GM18511 (cell line): Measurements from ENCODE around the gene RBP3.

ENCODE experiments used
- ATAC-seq: cut with Tn5 transposase; IDR thresholded peaks from one replicate; pipeline ENCODE4 v1.9.1; 2021; ENCODE audit warnings: mild to moderate bottlenecking, moderate library complexity; ENCODE audit not compliant: unreplicated experiment

Gene RBP3

DNA sequence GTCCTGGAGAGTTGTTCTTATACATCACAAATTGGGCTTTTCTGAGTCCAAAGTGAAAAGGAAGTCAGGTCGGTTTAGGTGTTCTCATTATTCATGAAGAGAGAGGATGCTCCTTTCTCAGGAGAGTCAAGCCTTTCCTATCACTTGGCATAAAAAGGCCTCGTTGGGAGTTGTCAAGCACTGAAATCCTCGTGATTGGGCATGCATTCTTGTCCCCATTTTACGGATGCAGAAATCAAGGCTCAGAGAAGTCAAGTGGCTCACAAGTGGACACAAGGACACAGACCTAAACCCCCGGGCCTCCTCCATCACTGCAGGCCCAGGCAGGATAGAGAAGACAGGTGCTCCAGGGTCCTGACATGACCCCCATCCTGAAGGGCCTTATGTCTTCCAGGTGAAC is 8.5 kb downstream of the RBP3 start:
- no peak for ATAC-seq

DNA sequence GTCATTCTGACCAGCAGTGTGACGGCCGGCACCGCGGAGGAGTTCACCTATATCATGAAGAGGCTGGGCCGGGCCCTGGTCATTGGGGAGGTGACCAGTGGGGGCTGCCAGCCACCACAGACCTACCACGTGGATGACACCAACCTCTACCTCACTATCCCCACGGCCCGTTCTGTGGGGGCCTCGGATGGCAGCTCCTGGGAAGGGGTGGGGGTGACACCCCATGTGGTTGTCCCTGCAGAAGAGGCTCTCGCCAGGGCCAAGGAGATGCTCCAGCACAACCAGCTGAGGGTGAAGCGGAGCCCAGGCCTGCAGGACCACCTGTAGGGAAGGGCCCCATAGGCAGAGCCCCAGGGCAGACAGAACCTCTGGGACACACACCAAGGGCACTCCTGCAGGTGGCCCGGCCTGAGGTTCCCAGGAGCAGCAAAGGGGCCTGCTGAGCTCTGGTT is 9.0 kb downstream of the RBP3 start:
- ATAC-seq = no peak

DNA sequence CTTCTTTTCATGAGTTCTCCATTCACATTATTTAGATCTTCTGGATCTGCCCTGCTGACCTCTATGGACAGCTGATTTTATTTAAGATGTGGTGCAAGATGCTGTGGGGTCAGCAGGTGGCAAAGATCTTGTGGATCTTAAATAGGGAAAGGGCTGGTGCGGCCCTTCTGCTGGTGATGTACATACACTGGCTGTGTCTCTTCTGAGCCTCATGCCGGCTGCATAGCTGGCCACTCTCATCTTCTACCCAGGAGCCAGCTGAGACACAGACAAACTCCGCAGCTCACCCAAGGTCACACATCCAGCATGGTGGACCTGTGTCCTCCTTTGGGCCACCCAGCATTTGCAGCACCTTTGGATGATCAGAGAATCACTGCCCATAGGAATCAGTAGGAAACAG is 9.7 kb downstream of the RBP3 start:
- no peak for ATAC-seq

DNA sequence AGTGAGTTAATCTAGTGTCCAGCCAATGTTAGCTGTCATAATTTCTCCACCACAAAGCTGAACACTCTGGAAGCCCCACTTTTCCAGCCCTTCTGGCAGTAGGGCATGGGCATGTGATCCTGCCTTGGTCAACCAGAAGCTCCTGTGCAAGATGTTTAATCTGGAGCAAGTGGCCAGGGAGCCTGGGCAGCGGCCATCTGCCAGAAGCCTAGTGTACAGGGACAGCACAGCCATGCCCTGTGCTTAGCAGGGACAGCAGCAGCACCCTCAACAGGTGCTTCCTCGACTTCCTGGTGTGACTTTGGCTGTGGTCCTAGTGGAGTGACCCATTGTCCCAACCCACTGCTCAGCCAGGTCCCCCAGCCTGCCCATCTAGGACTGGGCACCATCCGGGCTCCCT is 10.3 kb downstream of the RBP3 start:
- ATAC-seq = no peak

DNA sequence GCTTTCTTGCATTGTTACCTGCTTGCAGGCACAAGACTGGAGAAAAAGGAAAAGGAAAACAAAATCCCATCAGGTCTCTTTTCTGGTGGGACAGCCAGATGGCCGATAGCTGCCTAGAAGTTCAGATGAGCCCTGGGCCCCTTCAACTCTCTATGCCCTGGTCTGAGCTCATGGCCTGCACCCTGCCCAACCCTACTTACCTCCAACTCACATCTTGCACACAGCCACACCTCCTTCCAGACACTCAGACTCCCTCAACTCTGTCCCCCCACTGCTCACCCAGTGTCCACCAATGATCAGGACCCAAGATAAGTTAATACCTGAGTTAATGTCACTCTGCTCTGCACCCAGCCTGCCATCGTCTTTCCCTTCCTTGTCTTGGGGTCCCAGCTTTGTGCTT is 10.9 kb downstream of the RBP3 start:
- ATAC-seq = no peak

DNA sequence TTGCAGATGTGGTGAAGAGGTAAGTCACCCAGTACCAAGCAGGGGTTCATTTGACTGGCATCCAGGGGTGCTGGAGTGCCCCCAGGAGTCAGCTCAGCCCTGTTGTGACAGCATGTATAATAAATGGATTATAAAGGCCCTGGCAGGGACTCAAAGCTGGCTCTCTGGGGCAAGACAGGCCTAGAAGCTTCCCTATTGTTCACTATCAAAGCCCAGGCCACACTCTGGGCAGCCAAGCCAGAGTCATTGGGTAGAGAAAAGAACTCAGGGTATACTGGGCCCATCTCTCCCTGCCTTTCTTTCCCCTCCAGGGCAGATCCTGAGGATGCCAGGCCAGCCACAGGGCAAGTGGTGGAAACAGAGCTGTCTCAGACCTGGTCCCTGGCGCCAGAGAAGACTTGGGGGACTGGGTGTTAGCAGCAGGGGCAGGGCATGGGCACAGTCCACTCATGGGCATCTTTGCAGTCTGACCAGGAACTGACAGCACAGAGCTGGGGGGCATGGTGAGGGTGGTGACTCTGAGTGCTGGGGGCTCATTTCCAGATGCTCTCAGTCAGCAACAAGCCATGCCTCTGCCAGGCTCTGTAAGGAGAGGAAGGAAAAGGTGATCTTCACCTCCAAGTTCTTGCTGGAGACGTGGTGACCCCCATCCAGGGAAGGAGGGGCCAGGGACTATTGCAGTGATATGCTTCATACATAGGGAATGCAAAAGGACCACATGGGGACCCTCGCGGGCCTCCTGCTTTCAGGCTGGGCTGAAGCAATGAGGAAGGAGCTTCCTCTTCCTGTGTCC is 11.7 kb downstream of the RBP3 start:
- no peak for ATAC-seq

DNA sequence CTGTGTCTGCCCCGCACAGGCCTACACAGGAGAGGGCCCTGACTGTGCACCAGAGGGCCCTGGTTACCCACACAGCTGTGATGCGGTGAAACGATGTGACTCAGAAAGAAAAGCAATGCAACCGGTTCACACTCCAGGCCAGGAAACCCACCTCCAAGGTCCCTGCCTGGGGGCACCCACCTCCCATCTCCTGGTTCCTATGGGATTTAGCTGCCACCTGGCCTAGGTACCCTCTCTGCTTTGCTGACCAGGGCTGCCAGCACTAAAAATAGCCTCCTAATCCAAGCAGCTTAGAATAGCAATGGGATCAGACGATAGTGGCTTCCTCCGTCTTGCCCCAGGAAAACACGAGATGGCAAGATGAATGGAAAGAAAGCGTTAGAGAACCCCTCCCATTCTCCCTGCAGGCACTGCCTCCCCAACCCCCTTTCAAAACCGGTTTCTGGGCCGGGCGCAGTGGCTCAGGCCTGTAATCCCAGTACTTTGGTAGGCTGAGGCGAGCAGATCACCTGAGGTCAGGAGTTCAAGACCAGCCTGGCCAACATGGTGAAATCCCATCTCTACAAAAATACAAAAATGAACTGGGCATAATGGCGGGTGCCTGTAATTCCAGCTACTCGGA is 12.4 kb downstream of the RBP3 start:
- ATAC-seq = no peak

DNA sequence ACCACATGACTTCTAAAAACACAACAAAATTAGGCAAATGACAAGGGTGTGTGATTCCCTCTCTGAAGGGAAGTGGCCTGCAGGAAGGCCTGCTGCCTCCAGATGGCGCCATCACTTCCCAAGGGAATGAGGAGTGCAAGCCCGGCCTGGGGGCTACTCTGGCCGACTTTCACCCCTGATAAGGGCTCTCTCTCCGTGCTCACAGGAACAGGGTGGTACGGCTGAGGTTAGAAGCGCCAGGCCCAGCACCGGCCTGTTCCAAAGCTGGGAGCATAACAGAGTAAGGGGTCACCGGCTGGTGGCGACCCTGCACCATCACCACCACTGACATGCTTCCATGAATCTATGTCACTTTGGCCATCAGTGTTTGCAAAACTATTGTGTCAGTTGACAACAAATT is 13.1 kb downstream of the RBP3 start:
- ATAC-seq = no peak

DNA sequence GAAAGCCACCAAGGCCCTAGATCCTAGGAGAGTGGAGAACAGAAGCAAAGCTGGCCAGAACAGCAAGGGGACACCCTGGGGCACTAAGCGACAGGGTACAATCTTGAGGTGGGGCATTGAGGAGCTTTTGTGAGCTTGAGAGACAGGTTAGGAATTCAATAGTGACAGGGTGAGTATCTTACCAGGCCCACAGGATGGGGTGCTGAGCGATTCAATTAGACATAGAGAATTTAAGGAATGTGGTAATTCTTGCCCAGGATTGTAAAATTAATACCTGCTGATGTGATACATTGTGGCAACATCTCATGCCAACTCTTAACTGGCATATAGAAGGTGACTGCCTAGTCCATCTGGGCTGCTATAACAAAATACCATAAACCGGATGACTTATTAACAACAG is 14.0 kb downstream of the RBP3 start:
- no peak for ATAC-seq

DNA sequence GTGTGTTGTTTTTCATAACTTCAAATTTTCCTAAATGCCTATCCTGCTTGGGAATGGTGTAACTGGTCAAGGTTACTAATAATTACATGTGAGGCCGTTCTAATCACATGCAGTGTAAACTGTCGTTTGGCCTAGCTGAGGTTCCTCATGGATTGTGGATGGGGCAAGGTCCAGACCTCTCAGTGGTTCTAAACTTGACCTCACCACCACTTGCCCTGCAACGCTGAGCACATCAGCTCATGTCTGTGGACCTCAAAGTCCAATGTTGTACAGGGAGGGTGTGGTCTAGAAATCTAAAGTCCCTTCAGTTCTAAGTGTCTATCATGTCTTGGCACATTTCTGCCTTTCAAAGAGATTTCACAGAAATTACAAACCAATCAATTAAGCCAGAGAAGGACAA is 15.6 kb downstream of the RBP3 start:
- ATAC-seq = no peak

DNA sequence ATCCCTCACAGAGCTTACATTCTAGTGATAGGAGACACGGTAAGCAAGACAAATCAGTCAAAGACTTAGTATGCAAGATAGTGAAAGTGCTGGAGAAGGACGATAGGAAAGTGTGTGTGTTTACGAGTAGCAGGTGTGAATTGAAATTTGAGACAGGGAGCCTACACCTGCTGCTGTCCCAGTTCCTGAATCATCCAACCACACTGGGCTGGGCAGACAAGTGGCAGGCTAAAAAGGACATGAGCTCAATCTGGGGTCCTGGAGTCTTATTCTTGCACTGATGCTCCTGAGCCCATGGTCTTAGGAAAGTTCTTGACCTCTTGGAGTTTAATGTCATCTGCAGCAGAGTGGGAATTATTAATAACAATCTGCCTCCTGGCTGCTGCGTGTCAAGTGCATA is 16.2 kb downstream of the RBP3 start:
- no peak for ATAC-seq

DNA sequence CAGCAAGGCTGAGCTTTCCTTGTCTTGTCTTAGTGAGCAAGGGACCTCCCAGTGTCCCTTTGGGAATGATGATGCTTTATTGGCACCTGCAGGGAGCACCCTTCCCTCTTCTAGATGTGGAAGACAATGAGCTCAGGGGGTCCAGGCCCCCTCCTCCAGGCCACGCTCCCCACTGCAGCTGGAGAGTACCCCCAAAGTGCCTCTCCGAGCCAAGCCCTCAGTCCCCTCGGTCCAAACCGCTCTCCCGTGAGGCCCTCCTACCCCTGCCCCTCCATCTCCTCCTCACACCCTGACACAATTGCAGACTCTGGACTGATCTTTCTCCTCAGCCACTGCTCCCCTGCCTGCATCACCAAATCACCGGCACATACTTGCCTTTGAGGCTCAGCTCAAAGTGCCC is 16.7 kb downstream of the RBP3 start:
- ATAC-seq = no peak

DNA sequence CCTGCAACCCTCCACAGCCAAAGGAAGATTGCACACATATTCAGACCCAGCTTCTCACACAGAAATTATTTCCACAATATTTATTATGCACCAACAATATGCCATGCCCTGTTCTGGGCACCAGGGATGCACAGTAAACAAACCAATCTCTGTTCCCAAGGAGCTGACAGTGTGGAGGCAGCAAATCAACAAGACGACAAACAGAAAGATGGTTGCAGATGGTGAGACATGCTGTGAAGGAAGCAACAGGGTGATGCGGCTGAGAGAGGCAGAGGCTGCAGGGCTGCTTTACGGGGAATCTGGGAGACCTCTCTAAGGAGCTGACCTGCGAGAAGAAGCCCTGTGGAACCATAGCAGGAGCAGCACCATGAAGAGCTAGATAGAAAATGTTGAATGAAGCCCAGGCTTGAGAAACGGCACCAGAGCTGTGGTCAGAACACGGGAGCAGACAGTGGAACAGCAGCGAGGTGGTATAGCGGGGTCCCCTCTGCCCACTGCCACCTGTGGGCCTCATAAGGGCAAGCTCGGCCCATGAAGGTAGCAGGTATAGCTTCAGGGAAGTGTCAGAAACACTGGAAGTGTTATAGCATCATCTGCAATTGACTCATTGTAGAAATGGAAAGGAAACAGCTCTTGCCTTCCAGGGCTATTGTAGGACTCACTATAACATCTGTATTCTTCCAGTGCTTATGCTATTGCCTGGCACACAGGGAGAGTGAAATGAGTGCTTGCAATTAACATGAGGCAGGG is 17.4 kb downstream of the RBP3 start:
- no peak for ATAC-seq

DNA sequence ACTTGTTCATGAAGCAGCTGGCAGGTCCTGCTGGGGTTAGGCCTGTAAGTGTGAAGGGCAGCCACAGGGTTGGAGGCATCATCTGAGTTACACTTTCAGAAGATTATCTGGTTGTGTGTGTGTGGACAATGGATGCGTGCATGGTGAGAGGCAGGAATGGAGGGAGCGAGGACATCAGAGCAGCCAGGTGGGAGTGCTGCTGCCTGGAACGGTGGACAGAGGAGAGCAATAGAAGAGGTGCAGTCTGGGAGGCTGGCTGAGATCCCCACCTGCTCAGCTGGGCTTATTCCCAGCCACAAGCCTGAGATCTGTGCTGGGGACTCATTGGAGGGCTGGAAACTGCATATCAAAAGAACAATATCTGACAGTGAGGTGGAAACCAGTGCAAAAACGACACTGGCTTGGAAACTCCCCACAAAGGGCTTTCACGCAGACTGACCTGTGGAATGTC is 18.0 kb downstream of the RBP3 start:
- ATAC-seq = no peak

DNA sequence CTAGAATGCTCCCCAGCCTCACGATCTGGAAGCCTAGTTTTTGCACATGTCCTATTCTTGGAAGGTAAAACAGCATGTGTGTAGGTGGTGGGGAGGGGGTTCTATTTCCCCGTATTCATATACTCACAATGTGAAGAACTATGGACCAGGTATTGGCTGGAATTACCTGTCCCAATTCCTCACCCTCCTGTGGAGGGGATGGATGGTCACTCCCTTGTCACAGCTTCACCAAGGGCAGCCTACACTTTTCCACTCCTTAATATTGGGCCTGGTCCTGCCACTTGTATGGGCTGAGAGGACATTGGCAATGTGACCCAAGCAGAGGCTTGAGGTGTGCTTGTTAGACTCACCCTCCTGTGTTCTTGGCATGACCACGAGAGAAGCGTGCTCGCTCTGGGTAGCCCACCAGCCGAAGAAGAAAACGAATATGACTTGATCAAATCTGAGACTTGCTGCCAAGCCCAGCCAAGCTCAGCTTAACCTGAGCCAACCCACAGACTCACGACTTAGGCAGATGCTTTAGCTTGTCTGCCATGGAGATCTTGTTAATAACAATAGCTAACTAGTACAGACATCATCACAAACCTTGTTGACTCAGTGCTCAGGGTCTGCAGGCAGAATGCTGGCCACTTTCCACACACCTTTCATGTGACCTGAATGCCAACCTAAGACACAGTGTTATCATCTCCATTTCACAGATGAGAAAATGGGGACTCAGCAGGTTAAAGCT is 18.7 kb downstream of the RBP3 start:
- ATAC-seq = no peak

DNA sequence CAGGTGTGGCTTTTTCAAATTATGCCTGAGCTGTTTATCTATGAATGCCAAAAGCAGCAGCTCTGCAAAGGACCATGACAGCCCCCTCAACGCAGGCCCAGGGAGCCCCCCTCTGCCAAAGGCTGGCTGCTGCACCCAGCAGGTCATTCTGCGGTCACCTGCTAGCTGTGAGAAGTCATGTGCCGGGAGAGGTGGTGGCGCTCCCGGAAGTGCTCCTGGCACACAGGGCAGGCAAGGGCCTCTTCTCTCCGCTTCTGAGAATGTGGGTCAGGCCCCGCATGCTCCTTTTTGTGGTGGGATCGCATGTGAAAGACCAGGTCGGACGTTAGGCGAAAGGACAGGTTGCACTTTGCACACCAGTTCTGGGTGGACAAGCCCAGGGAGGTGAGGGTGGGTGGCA is 19.5 kb downstream of the RBP3 start:
- no peak for ATAC-seq

DNA sequence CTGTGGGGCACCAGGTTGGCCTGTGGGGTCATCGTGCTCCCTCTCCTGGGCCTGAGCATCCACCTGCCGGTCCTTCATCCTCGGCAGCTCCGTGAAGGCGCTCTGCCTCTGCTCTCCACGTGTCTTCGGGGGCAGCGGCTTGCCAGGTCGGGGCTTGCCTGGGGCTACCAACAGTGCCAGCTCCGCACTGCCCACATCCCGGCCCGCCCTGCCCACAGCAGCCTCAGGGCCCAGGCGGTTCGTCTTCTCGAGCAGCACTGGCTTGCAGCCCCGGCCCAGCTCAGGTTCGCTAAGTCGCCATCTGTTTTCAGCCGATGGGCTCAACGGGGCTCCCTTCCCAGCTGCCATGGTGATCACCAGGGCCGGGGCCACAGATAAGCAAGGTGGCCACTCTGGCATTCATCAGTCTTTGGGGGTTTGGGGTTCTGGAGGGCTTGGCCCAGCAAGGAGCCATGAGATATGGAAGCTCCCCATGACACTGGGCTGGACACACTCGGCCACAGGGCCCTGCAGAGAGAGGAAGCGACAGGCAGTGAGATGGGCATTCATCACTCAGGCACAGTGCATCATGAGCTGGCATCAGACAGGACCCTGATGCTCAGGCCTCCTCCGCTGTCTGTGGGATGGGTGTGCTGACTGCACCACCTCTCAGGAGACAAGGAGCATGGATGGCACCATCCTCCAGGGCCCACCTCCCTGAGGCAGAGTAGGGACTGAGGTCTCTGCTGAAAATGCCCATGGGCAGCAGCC is 20.4 kb downstream of the RBP3 start:
- ATAC-seq = no peak

DNA sequence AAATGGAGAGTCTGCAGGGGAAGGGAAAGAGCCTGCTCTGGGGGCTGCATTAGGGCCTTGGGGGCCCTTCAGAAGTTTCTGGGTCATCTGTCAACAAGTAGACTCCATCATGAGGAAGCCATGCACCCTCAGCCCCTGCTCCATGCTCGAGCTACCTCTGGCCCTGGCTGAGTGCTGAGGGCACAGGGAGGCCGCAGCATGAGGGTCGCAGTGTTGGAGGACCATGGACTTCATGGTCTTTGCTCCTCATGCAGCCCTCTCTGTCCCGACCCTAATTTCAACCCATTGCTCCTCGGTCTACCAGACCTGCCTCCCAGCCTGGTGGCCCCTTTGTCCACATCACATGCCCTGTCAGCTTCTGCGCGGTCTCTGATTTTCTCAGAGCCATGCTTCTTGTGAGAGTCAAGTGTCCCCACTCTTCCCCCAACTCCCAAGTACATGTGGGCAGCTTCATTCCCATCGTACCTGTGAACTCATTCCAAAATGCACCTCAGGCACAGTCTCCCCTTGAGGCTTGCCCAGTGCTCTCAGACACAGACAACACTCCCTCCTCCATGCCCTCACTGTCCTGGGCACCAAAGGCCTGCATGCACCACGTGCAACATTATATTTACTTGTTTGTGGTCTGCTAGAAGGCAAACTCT is 21.2 kb downstream of the RBP3 start:
- no peak for ATAC-seq

DNA sequence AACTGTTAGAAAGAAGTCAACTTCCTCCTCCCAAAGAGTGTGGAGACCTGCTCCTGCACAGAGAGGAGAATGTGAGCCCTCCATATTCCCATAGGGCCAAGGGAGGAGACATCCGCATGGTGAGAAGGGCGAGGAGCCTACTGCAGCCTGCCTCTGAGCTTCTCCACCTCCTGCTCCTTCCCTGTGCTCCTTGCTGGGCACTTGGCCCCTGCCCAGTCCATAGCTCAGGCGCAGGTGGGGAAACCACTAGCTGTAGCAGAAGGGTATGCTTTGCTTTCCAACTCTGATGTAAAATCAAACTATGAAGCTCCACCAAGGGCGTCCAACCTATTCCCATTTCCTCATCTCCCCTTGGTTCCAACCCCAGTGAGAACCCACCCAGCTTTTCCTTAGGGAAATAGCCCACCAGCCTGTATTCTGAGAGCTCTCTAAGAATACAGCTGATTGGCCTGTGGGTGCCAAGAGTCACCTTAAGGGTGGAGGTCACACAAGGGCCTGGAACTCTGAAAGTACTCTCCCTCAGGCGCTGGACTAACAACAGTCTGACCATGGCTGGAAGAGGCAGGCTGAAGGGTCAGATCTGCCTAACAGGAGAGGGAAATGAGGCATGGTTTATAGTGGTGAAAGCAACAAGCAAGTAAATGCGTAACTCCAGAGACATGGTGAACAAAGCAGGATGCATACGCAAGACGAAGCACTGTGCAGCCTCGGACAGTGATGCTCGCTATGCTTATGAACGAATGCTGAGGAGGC is 22.0 kb downstream of the RBP3 start:
- ATAC-seq = no peak
